ENCODE results near the gene C1orf141. TPM values are rescaled to one million over a fixed set of nuclear protein-coding genes. Genes with fewer than 3 reads are reported as not detected.
A peak's percentile ranks its signal among the peaks of the same experiment; 100 is the strongest.

The C1orf141 gene
- not detected for total RNA-seq

DNA sequence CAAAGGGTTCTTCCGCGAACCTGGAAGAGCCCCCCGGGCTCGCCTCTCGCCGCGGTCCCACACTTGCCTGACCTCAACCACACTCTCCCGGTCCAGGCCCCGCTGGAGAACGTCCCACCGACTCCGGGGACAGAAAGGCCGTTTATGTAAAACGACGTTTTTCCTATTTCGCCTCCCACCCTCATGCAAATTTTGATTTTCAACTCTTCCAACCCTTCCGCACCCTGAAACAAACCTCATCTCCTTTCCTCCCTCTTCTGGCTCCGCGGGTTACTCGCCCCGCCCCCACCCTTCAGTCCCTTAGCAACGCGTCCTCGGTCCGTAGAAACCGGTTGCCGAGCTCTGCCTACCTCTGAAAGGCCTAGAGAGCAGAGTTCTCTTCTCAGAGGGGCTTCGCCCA is at the start of gene C1orf141:
Gene C1orf141 (minus strand): TSS at position 276 of the 400 bp plus-strand sequence. CDS start 7,730 bp downstream, outside the sequence.
- TF ChIP-seq POLR2A (IDR thresholded peaks at IDR 0.05) = no peak
- intact Hi-C loops (cut with DNase I; ENCODE audit: low total_unique reads) = no loop called here
- no peak for DNase-seq (ENCODE audit: low spot score in 2 of 2)

DNA sequence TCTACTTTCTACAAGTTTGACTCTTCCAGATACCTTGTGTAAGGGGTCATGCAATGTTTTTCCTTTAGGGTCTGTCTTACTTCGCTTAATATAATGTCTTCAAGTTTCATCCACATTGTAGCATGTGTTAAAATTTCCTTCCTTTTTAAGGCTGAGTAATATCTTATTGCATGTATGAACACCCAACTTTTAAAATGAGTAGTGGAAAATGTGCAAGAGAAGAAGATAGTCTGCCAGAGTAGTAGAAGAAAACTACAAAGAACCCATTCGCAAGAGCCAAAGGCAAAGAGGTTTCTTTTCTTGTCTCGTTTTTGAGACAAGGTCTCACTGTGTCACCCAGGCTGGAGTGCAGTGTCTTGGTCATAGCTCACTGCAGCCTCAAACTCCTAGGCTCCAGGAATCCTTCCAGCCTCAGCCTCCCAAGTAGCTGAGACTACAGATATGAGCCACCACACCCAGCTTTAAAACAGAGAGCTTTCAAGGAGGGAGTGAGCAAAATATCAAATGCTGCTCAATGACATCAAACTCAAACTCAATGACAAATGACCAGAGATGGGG is 40.8 kb upstream of the C1orf141 start:
- Histone ChIP-seq H3K27ac (no peak overlapping the region), H3K36me3 (no peaks in the 10 kb centered on the region), H3K9me3 (no peaks in the 10 kb centered on the region), H3K4me1 (no peaks in the 10 kb centered on the region), H3K4me3 (no peak overlapping the region), H3K27me3 (no peaks in the 10 kb centered on the region)
- DNase-seq (ENCODE audit: low spot score in 2 of 2) = no peak
- intact Hi-C loops (cut with DNase I; ENCODE audit: low total_unique reads) = no loop called here
- TF ChIP-seq, protein P1, sequence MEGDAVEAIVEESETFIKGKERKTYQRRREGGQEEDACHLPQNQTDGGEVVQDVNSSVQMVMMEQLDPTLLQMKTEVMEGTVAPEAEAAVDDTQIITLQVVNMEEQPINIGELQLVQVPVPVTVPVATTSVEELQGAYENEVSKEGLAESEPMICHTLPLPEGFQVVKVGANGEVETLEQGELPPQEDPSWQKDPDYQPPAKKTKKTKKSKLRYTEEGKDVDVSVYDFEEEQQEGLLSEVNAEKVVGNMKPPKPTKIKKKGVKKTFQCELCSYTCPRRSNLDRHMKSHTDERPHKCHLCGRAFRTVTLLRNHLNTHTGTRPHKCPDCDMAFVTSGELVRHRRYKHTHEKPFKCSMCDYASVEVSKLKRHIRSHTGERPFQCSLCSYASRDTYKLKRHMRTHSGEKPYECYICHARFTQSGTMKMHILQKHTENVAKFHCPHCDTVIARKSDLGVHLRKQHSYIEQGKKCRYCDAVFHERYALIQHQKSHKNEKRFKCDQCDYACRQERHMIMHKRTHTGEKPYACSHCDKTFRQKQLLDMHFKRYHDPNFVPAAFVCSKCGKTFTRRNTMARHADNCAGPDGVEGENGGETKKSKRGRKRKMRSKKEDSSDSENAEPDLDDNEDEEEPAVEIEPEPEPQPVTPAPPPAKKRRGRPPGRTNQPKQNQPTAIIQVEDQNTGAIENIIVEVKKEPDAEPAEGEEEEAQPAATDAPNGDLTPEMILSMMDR (IDR thresholded peaks at IDR 0.05) = no peak
- no peak for TF ChIP-seq POLR2AphosphoS5 (IDR thresholded peaks at IDR 0.05)

More for the DNA sequence above, at the start of gene C1orf141:
- no peak within 1 kb of the TSS for H3K27ac ChIP-seq
- peak within 1 kb of the TSS in 2 of 3 donors; percentile 28 to 50 for H3K4me3 ChIP-seq
- no peaks in the 10 kb centered on the region for H3K4me1 ChIP-seq
- H3K36me3 ChIP-seq = no peaks in the 10 kb centered on the region
- H3K9me3 ChIP-seq = no peaks in the 10 kb centered on the region
- H3K27me3 ChIP-seq = no peaks in the 10 kb centered on the region

DNA sequence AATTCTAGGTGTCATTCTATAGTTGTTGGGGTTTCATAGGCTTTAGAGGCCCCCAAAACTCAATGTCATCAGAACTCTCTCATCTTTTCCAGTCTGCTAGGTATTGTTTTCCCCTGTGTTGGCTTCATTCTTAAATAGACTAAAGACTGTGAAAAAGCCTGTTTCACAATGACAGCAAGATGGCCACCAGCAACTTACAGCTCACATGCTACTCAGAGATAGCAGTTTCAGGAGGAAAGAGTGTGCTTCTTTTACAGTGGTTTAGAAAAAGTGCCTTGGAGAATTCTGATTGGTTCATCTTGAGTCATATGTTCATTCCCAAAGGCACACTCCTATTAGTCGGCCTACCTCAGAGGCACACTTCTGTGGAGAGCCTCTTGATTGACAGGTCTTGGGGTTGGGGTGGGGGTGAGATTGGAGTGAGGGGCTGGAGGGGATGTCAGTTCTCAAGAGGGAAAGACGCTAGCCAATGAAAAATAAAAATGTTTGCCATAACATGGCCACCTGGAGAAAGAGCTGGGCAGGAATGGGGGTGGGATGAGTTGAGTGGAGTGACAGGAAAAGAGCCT is 40.0 kb upstream of the C1orf141 start:
- intact Hi-C loops (cut with DNase I; ENCODE audit: low total_unique reads) = no loop called here

DNA sequence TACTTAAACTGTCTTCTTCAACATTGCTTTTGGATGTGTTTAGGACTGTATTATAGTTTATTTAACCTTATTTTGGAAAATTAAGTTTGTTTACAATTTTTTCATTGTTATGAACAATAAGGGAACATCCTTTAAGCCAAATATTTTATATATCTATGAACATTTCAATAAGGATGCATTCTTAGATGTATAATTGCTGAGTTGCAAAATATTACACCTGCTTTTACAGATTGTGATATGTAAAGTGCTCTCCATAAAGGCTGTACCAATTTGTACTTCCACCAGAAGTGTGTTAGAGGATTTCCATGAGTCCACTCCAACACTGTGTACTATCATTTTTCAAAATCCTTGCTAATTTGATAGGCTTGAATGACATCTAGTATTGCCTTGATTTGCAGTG is 39.2 kb upstream of the C1orf141 start:
- no peak for DNase-seq (ENCODE audit: low spot score in 2 of 2)
- H3K27ac ChIP-seq = no peak overlapping the region
- H3K9me3 ChIP-seq = no peaks in the 10 kb centered on the region
- no peak for TF ChIP-seq POLR2A (IDR thresholded peaks at IDR 0.05)
- TF ChIP-seq POLR2AphosphoS5 (IDR thresholded peaks at IDR 0.05) = no peak
- TF ChIP-seq, protein P1 (IDR thresholded peaks at IDR 0.05) = no peak
- no peak overlapping the region for H3K4me3 ChIP-seq
- H3K27me3 ChIP-seq = no peaks in the 10 kb centered on the region
- no peaks in the 10 kb centered on the region for H3K4me1 ChIP-seq
- H3K36me3 ChIP-seq = no peaks in the 10 kb centered on the region
- intact Hi-C loops (cut with DNase I; ENCODE audit: low total_unique reads) = no loop called here

More for the DNA sequence above, 40.0 kb upstream of the C1orf141 start:
- no peak overlapping the region for H3K4me3 ChIP-seq
- no peak for TF ChIP-seq POLR2AphosphoS5 (IDR thresholded peaks at IDR 0.05)
- no peak for TF ChIP-seq POLR2A (IDR thresholded peaks at IDR 0.05)
- TF ChIP-seq, protein P1 (IDR thresholded peaks at IDR 0.05) = no peak
- no peaks in the 10 kb centered on the region for H3K36me3 ChIP-seq
- no peak for DNase-seq (ENCODE audit: low spot score in 2 of 2)
- no peaks in the 10 kb centered on the region for H3K27me3 ChIP-seq
- H3K4me1 ChIP-seq = no peaks in the 10 kb centered on the region
- no peak overlapping the region for H3K27ac ChIP-seq
- H3K9me3 ChIP-seq = no peaks in the 10 kb centered on the region

DNA sequence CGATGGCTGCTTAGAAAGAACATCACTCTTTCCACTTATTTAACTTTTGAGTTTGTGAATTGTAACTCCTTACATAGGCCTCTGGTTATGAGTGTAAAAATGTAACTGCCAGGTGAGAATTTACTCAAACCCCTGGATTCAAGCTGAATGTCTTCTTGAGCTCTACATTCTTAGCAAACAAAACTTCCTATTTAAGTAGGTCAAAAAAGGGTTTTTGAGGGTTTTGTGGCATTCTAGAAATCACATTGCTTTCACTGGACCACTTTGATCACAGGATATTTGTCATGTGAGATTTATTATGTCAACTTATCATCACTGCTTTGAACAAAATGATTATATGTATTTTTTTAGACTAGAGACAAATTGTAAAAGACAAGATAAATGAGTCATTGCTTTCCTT is 37.2 kb upstream of the C1orf141 start:
- TF ChIP-seq, protein P1 (IDR thresholded peaks at IDR 0.05) = no peak
- TF ChIP-seq POLR2A (IDR thresholded peaks at IDR 0.05) (no peak), POLR2AphosphoS5 (IDR thresholded peaks at IDR 0.05) (no peak)
- Histone ChIP-seq H3K36me3 (no peaks in the 10 kb centered on the region), H3K27me3 (no peaks in the 10 kb centered on the region), H3K4me1 (no peaks in the 10 kb centered on the region), H3K9me3 (no peaks in the 10 kb centered on the region), H3K27ac (no peak overlapping the region), H3K4me3 (no peak overlapping the region)
- DNase-seq (ENCODE audit: low spot score in 2 of 2) = no peak
- intact Hi-C loops (cut with DNase I; ENCODE audit: low total_unique reads) = no loop called here
